ENCODE results near the gene DPP8. TPM values are rescaled to one million over a fixed set of nuclear protein-coding genes. Genes with fewer than 3 reads are reported as not detected.
"Not testable (repeated sequence)": the region's sequence is repeated elsewhere in the genome, so short reads cannot be mapped to it uniquely, and the experiment has no call there.

Gene DPP8
- total RNA-seq, 1 experiment from 2014 or later, result 22.9 TPM

DNA sequence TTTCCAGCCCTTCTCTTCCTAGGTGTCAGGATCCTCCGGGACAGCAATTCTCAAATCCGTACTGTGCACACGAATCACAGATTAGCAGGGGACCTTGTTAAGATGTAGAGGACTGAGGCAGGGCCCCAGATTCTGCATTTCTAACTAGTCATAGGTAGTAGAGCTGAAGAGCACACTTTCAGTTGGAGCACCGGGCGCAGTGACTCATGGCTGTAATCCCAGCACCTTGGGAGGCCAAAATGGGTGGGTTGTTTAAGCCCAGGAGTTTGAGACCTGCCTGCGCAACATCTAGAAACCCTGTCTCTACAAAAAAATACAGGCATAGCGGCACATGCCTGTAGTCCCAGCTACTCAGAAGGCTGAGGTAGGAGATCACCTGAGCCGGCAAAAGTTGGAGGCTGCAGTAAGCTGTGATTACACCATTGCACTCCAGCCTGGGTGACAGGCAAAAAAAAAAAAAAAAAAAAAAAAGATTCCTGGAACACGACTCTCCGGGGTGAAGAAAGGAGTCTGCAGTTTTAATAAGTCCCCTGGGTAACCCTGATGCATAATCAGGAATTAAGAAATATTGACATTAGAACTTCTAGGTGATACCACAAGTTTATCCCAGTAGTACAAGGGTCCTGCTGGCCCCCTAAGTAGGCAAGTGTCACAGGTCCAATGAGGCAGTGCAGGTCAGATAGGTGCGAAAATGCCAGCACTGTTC lies 118.3 kb downstream of the DPP8 start:
- TF ChIP-seq, protein P1, sequence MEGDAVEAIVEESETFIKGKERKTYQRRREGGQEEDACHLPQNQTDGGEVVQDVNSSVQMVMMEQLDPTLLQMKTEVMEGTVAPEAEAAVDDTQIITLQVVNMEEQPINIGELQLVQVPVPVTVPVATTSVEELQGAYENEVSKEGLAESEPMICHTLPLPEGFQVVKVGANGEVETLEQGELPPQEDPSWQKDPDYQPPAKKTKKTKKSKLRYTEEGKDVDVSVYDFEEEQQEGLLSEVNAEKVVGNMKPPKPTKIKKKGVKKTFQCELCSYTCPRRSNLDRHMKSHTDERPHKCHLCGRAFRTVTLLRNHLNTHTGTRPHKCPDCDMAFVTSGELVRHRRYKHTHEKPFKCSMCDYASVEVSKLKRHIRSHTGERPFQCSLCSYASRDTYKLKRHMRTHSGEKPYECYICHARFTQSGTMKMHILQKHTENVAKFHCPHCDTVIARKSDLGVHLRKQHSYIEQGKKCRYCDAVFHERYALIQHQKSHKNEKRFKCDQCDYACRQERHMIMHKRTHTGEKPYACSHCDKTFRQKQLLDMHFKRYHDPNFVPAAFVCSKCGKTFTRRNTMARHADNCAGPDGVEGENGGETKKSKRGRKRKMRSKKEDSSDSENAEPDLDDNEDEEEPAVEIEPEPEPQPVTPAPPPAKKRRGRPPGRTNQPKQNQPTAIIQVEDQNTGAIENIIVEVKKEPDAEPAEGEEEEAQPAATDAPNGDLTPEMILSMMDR (IDR thresholded peaks at IDR 0.05; ENCODE audit: insufficient read depth in 1 of 2, low read depth in 1 of 2, low read length in 1 of 2, severe bottlenecking in 1 of 2, unreplicated experiment in 1 of 2), result no peak
- Histone ChIP-seq H3K4me3 (ENCODE audit: low read depth, low read length) (no peak overlapping the region), H3K27me3 (replicated peaks; ENCODE audit: control insufficient read depth, insufficient read depth, low read length) (no peaks in the 10 kb centered on the region), H3K4me1 (no peaks in the 10 kb centered on the region), H3K36me3 (ENCODE audit: control insufficient read depth, insufficient read depth, low read length) (no peaks in the 10 kb centered on the region), H3K9me3 (no peaks in the 10 kb centered on the region)
- H3K27ac Mint-ChIP-seq (ENCODE audit: unreplicated experiment), result no peak overlapping the region
- H3K27me3 Mint-ChIP-seq (ENCODE audit: insufficient read depth, unreplicated experiment), result no peaks in the 10 kb centered on the region
- H3K9me3 Mint-ChIP-seq (ENCODE audit: unreplicated experiment), result no peaks in the 10 kb centered on the region
- no peaks in the 10 kb centered on the region for H3K4me1 Mint-ChIP-seq (ENCODE audit: low read depth, unreplicated experiment)
- H3K36me3 Mint-ChIP-seq (ENCODE audit: insufficient read depth, unreplicated experiment), result no peaks in the 10 kb centered on the region
- ChIA-PET POLR2A (no interaction called here), CTCF (interaction anchor here (0.6 to 2.9 kb wide), 3 partner anchors 15 to 22 kb away, joined by 9 to 22 read pairs (median 22); partner anchors contain the start of gene IGDCC4)
- no peak for DNase-seq
- no TSS peak for BruUV-seq (replicated peaks)
- intact Hi-C loops (cut with micrococcal nuclease; ENCODE audit: unreplicated experiment), result no loop called here
- no peak overlapping the region for H3K4me3 Mint-ChIP-seq (ENCODE audit: unreplicated experiment)

- H3K36me3 Mint-ChIP-seq (ENCODE audit: insufficient read depth, unreplicated experiment); BruUV-seq (replicated peaks); H3K27ac Mint-ChIP-seq (ENCODE audit: unreplicated experiment); H3K4me1 ChIP-seq; H3K4me3 Mint-ChIP-seq (ENCODE audit: unreplicated experiment); CTCF ChIA-PET; POLR2A ChIA-PET; DNase-seq; H3K9me3 ChIP-seq; intact Hi-C loops (cut with micrococcal nuclease; ENCODE audit: unreplicated experiment); H3K27me3 Mint-ChIP-seq (ENCODE audit: insufficient read depth, unreplicated experiment); H3K4me3 ChIP-seq (ENCODE audit: low read depth, low read length); H3K27me3 ChIP-seq (replicated peaks; ENCODE audit: control insufficient read depth, insufficient read depth, low read length); H3K36me3 ChIP-seq (ENCODE audit: control insufficient read depth, insufficient read depth, low read length); H3K4me1 Mint-ChIP-seq (ENCODE audit: low read depth, unreplicated experiment); H3K9me3 Mint-ChIP-seq (ENCODE audit: unreplicated experiment): not testable (repeated sequence)
These were observed 119.0 kb downstream of the DPP8 start for GRCh38 chr15:65398486-65398885.

DNA sequence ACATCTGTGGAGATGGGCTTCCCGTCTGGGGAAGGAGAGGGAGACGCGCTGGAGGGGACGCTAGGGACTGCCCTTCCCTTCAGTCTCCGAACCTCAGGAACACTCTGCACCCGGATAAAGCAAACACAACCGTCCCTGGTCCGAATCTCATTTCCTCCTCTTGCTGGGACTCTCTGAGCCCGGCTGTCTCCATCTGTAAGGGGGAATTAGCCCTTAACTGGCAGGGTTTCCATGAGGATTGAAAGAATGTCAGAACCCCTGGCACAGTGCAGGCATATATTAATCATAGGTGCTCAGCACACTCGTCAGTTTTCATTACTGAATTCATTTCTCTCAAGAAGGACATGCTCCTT lies 120.5 kb downstream of the DPP8 start:
- no peak for DNase-seq
- POLR2A ChIA-PET, result no interaction called here
- Mint-ChIP-seq H3K9me3 (ENCODE audit: unreplicated experiment) (no peaks in the 10 kb centered on the region), H3K4me1 (ENCODE audit: low read depth, unreplicated experiment) (no peaks in the 10 kb centered on the region), H3K36me3 (ENCODE audit: insufficient read depth, unreplicated experiment) (no peaks in the 10 kb centered on the region), H3K4me3 (ENCODE audit: unreplicated experiment) (no peak overlapping the region), H3K27me3 (ENCODE audit: insufficient read depth, unreplicated experiment) (no peaks in the 10 kb centered on the region), H3K27ac (ENCODE audit: unreplicated experiment) (no peak overlapping the region)
- no peaks in the 10 kb centered on the region for H3K27me3 ChIP-seq (replicated peaks; ENCODE audit: control insufficient read depth, insufficient read depth, low read length)
- CTCF ChIA-PET, result interaction anchor here (0.6 kb wide), 1 partner anchor 345 kb away, joined by 3 read pairs; no protein-coding TSS in a partner anchor
- H3K4me3 ChIP-seq (ENCODE audit: low read depth, low read length), result no peak overlapping the region
- H3K4me1 ChIP-seq, result no peaks in the 10 kb centered on the region
- TF ChIP-seq, protein P1 (IDR thresholded peaks at IDR 0.05; ENCODE audit: insufficient read depth in 1 of 2, low read depth in 1 of 2, low read length in 1 of 2, severe bottlenecking in 1 of 2, unreplicated experiment in 1 of 2), result no peak
- intact Hi-C loops (cut with micrococcal nuclease; ENCODE audit: unreplicated experiment), result no loop called here
- H3K36me3 ChIP-seq (ENCODE audit: control insufficient read depth, insufficient read depth, low read length), result no peaks in the 10 kb centered on the region
- no peaks in the 10 kb centered on the region for H3K9me3 ChIP-seq
- BruUV-seq (replicated peaks), result no TSS peak
